ENCODE measurements around the gene CCSER1.
"Not testable (repeated sequence)": the region's sequence is repeated elsewhere in the genome, so short reads cannot be mapped to it uniquely, and the experiment has no call there.

CCSER1 gene

GRCh38 chr4:91285487-91285886 lies 1158.3 kb downstream of the CCSER1 start:
- no peaks in the 10 kb centered on the region for H3K9me3 ChIP-seq (ENCODE audit: control insufficient read depth, insufficient read depth, low read length)
- peaks cover 15% of the 10 kb centered on the region for H3K4me1 ChIP-seq (ENCODE audit: control insufficient read depth, insufficient read depth, low read length)
- no peaks in the 10 kb centered on the region for H3K27me3 ChIP-seq (ENCODE audit: control insufficient read depth, insufficient read depth, low read length)
- H3K4me3 ChIP-seq (ENCODE audit: low read depth, low read length): no peak overlapping the region
- H3K27ac ChIP-seq (ENCODE audit: low read depth, low read length): no peak overlapping the region
- no peak overlapping the region for H3K9ac ChIP-seq (ENCODE audit: low read depth, low read length)
- no peaks in the 10 kb centered on the region for H3K36me3 ChIP-seq (ENCODE audit: control insufficient read depth, insufficient read depth, low read length)

GRCh38 chr4:91288702-91289311 lies 1161.6 kb downstream of the CCSER1 start:
- Histone ChIP-seq H3K9me3 (ENCODE audit: control insufficient read depth, insufficient read depth, low read length) (no peaks in the 10 kb centered on the region), H3K36me3 (ENCODE audit: control insufficient read depth, insufficient read depth, low read length) (no peaks in the 10 kb centered on the region), H3K9ac (ENCODE audit: low read depth, low read length) (no peak overlapping the region), H3K4me3 (ENCODE audit: low read depth, low read length) (no peak overlapping the region), H3K27ac (ENCODE audit: low read depth, low read length) (no peak overlapping the region), H3K4me1 (ENCODE audit: control insufficient read depth, insufficient read depth, low read length) (peaks cover 8% of the 10 kb centered on the region), H3K27me3 (ENCODE audit: control insufficient read depth, insufficient read depth, low read length) (no peaks in the 10 kb centered on the region)

GRCh38 chr4:91298156-91298700 lies 1171.0 kb downstream of the CCSER1 start:
- H3K4me1 ChIP-seq (ENCODE audit: control insufficient read depth, insufficient read depth, low read length): no peaks in the 10 kb centered on the region
- no peak overlapping the region for H3K27ac ChIP-seq (ENCODE audit: low read depth, low read length)
- H3K9me3 ChIP-seq (ENCODE audit: control insufficient read depth, insufficient read depth, low read length): no peaks in the 10 kb centered on the region
- no peaks in the 10 kb centered on the region for H3K36me3 ChIP-seq (ENCODE audit: control insufficient read depth, insufficient read depth, low read length)
- no peak overlapping the region for H3K9ac ChIP-seq (ENCODE audit: low read depth, low read length)
- H3K4me3 ChIP-seq (ENCODE audit: low read depth, low read length): no peak overlapping the region
- H3K27me3 ChIP-seq (ENCODE audit: control insufficient read depth, insufficient read depth, low read length): no peaks in the 10 kb centered on the region

- Histone ChIP-seq H3K27ac (ENCODE audit: low read depth, low read length) (no peak overlapping the region), H3K4me3 (ENCODE audit: low read depth, low read length) (no peak overlapping the region), H3K9me3 (ENCODE audit: control insufficient read depth, insufficient read depth, low read length) (no peaks in the 10 kb centered on the region), H3K27me3 (ENCODE audit: control insufficient read depth, insufficient read depth, low read length) (no peaks in the 10 kb centered on the region), H3K4me1 (ENCODE audit: control insufficient read depth, insufficient read depth, low read length) (no peaks in the 10 kb centered on the region), H3K9ac (ENCODE audit: low read depth, low read length) (no peak overlapping the region), H3K36me3 (ENCODE audit: control insufficient read depth, insufficient read depth, low read length) (no peaks in the 10 kb centered on the region)
These were observed 1171.6 kb downstream of the CCSER1 start for GRCh38 chr4:91298824-91299223.

- Histone ChIP-seq H3K36me3 (ENCODE audit: control insufficient read depth, insufficient read depth, low read length) (no peaks in the 10 kb centered on the region), H3K9me3 (ENCODE audit: control insufficient read depth, insufficient read depth, low read length) (no peaks in the 10 kb centered on the region), H3K27me3 (ENCODE audit: control insufficient read depth, insufficient read depth, low read length) (no peaks in the 10 kb centered on the region), H3K4me1 (ENCODE audit: control insufficient read depth, insufficient read depth, low read length) (no peaks in the 10 kb centered on the region), H3K4me3 (ENCODE audit: low read depth, low read length) (no peak overlapping the region), H3K27ac (ENCODE audit: low read depth, low read length) (no peak overlapping the region), H3K9ac (ENCODE audit: low read depth, low read length) (no peak overlapping the region)
These were observed 1174.9 kb downstream of the CCSER1 start for GRCh38 chr4:91302120-91302519.

- H3K4me3 ChIP-seq (ENCODE audit: low read depth, low read length): no peak overlapping the region
- no peaks in the 10 kb centered on the region for H3K4me1 ChIP-seq (ENCODE audit: control insufficient read depth, insufficient read depth, low read length)
- H3K27me3 ChIP-seq (ENCODE audit: control insufficient read depth, insufficient read depth, low read length): no peaks in the 10 kb centered on the region
- H3K36me3 ChIP-seq (ENCODE audit: control insufficient read depth, insufficient read depth, low read length): no peaks in the 10 kb centered on the region
- no peak overlapping the region for H3K9ac ChIP-seq (ENCODE audit: low read depth, low read length)
- H3K27ac ChIP-seq (ENCODE audit: low read depth, low read length): no peak overlapping the region
- no peaks in the 10 kb centered on the region for H3K9me3 ChIP-seq (ENCODE audit: control insufficient read depth, insufficient read depth, low read length)
These were observed 1177.1 kb downstream of the CCSER1 start for GRCh38 chr4:91304292-91304691.

- Histone ChIP-seq H3K36me3 (ENCODE audit: control insufficient read depth, insufficient read depth, low read length) (no peaks in the 10 kb centered on the region), H3K9ac (ENCODE audit: low read depth, low read length) (no peak overlapping the region), H3K4me3 (ENCODE audit: low read depth, low read length) (no peak overlapping the region), H3K27me3 (ENCODE audit: control insufficient read depth, insufficient read depth, low read length) (no peaks in the 10 kb centered on the region), H3K27ac (ENCODE audit: low read depth, low read length) (no peak overlapping the region), H3K9me3 (ENCODE audit: control insufficient read depth, insufficient read depth, low read length) (no peaks in the 10 kb centered on the region), H3K4me1 (ENCODE audit: control insufficient read depth, insufficient read depth, low read length) (no peaks in the 10 kb centered on the region)
These were observed 1190.2 kb downstream of the CCSER1 start for GRCh38 chr4:91317434-91317833.

GRCh38 chr4:91319556-91320268 lies 1192.5 kb downstream of the CCSER1 start:
- no peak overlapping the region for H3K9ac ChIP-seq (ENCODE audit: low read depth, low read length)
- H3K9me3 ChIP-seq (ENCODE audit: control insufficient read depth, insufficient read depth, low read length): no peaks in the 10 kb centered on the region
- H3K4me1 ChIP-seq (ENCODE audit: control insufficient read depth, insufficient read depth, low read length): no peaks in the 10 kb centered on the region
- no peaks in the 10 kb centered on the region for H3K36me3 ChIP-seq (ENCODE audit: control insufficient read depth, insufficient read depth, low read length)
- no peak overlapping the region for H3K4me3 ChIP-seq (ENCODE audit: low read depth, low read length)
- H3K27me3 ChIP-seq (ENCODE audit: control insufficient read depth, insufficient read depth, low read length): no peaks in the 10 kb centered on the region
- H3K27ac ChIP-seq (ENCODE audit: low read depth, low read length): no peak overlapping the region

GRCh38 chr4:91322961-91323360 lies 1195.8 kb downstream of the CCSER1 start:
- H3K9ac ChIP-seq (ENCODE audit: low read depth, low read length): no peak overlapping the region
- H3K4me1 ChIP-seq (ENCODE audit: control insufficient read depth, insufficient read depth, low read length): no peaks in the 10 kb centered on the region
- H3K9me3 ChIP-seq (ENCODE audit: control insufficient read depth, insufficient read depth, low read length): peaks cover 17% of the 10 kb centered on the region
- no peaks in the 10 kb centered on the region for H3K36me3 ChIP-seq (ENCODE audit: control insufficient read depth, insufficient read depth, low read length)
- no peak overlapping the region for H3K27ac ChIP-seq (ENCODE audit: low read depth, low read length)
- no peaks in the 10 kb centered on the region for H3K27me3 ChIP-seq (ENCODE audit: control insufficient read depth, insufficient read depth, low read length)
- no peak overlapping the region for H3K4me3 ChIP-seq (ENCODE audit: low read depth, low read length)

GRCh38 chr4:91325495-91325894 lies 1198.3 kb downstream of the CCSER1 start:
- Histone ChIP-seq H3K27me3 (ENCODE audit: control insufficient read depth, insufficient read depth, low read length) (no peaks in the 10 kb centered on the region), H3K4me3 (ENCODE audit: low read depth, low read length) (no peak overlapping the region), H3K9me3 (ENCODE audit: control insufficient read depth, insufficient read depth, low read length) (peaks cover 23% of the 10 kb centered on the region), H3K9ac (ENCODE audit: low read depth, low read length) (no peak overlapping the region), H3K36me3 (ENCODE audit: control insufficient read depth, insufficient read depth, low read length) (no peaks in the 10 kb centered on the region), H3K4me1 (ENCODE audit: control insufficient read depth, insufficient read depth, low read length) (no peaks in the 10 kb centered on the region), H3K27ac (ENCODE audit: low read depth, low read length) (no peak overlapping the region)

GRCh38 chr4:91326167-91326566 lies 1199.0 kb downstream of the CCSER1 start:
- not testable (repeated sequence) for H3K36me3 ChIP-seq (ENCODE audit: control insufficient read depth, insufficient read depth, low read length); H3K27ac ChIP-seq (ENCODE audit: low read depth, low read length); H3K27me3 ChIP-seq (ENCODE audit: control insufficient read depth, insufficient read depth, low read length); H3K4me1 ChIP-seq (ENCODE audit: control insufficient read depth, insufficient read depth, low read length); H3K9ac ChIP-seq (ENCODE audit: low read depth, low read length)
- H3K9me3 ChIP-seq (ENCODE audit: control insufficient read depth, insufficient read depth, low read length): peaks cover 23% of the 10 kb centered on the region
- H3K4me3 ChIP-seq (ENCODE audit: low read depth, low read length): peak overlapping the region; percentile 8; the same call in 1 of the 2 replicates

All from HUES48 (cell line).